Transverse colon (tissue), 3 donors: ENCODE results near the gene CDC14A.

Experiments
- CTCF ChIP-seq, 5 experiments: fragments of 200-600 bp in 3 of 5; fragments of 450-650 bp in 2 of 5; sonication (generic) in 3 of 5; IDR thresholded peaks; 1 replicate in 2 of 5; 2 replicates in 3 of 5; pipeline ENCODE4 v1.5.1; 2016 to 2017; ENCODE audit warnings: antibody characterized with exemption in 5 of 5, inconsistent platforms in 3 of 5, mild to moderate bottlenecking in 2 of 5, moderate library complexity in 1 of 5
- EP300 ChIP-seq: sonication (generic); formaldehyde crosslinking; IDR thresholded peaks from one replicate; pipeline ENCODE4 v1.6.1; 2017; ENCODE audit warnings: antibody characterized with exemption, low read depth
- POLR2A ChIP-seq: fragments of 450-650 bp; IDR thresholded peaks from one replicate; pipeline ENCODE4 v1.6.1; 2016; ENCODE audit warnings: antibody characterized with exemption, mild to moderate bottlenecking, moderate library complexity

DNA sequence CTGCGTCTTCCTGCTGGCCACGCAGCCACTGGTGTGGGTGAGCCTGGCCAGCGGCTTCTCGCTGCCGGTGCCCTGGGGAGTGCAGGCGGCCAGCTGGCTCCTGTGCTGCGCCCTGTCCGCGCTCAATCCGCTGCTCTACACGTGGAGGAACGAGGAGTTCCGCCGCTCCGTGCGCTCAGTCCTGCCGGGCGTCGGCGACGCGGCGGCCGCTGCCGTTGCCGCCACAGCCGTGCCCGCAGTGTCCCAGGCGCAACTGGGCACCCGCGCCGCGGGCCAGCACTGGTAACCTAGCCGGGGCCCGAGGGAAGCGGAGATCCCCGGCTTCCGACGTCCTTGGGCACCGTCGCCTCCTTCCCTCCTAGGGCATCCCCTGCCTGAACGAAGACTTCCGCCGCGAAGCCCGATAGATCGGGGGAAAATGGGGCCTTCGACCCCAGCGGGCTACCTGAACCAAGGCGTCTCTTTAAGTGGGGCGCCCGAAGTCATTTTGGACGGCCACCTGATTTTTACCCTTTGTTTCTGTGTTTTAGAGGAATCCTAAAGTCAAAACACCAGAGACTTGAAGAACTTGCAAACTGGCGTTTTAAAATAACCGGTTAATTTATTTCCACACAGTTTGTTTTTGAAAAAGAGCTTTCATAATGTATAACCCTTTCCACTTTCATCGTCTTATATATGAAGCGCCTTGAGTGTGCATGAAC, 187.7 kb downstream of the CDC14A start:
- TF ChIP-seq POLR2A (no peak), CTCF (IDR thresholded peaks at IDR 0.05) (no peak), EP300 (no peak)
